IPS DF 19.7 (cell line): ENCODE data around the gene FBXL17.

ENCODE experiments used
- DNase-seq: peaks from one replicate; pipeline ENCODE4 v3.0.0-alpha.2; 2013; ENCODE audit warnings: low read depth, low spot score

Gene FBXL17

DNA sequence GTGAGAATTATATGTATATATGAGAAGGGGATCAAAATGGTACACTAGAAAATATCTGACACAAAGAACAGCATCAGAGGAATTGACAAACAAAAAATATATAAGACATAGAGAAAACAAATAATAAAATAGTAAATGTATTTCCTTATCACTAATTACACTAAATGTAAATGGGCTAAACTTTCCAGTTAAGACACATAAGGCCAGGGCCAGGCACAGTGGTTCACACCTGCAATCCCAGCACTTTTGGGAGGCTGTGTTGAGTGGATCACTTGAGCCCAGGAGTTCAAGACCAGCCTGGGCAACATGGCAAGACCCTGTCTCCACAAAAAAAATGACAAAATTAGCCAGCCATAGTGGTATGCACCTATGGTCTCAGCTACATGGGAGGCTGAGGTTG, 8.5 kb downstream of the FBXL17 start:
- no peak for DNase-seq

DNA sequence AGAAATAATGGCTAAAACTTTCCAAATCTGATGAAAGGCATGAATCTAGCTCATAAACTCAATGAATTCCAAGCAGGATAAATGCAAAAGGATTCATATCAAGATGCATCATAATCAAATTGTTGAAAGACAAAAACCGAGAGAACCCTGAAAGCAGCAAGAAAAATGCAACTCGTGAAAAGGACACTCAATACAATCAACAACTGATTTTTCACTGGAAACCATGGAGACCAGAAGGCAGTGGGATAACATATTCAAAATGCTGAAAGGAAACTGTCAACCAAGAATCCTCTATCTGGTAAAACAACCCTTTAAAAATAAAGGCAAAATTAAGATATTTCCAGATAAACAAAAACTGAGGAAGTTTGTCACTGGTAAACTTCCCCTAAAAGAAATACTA, 9.5 kb downstream of the FBXL17 start:
- DNase-seq, result no peak

DNA sequence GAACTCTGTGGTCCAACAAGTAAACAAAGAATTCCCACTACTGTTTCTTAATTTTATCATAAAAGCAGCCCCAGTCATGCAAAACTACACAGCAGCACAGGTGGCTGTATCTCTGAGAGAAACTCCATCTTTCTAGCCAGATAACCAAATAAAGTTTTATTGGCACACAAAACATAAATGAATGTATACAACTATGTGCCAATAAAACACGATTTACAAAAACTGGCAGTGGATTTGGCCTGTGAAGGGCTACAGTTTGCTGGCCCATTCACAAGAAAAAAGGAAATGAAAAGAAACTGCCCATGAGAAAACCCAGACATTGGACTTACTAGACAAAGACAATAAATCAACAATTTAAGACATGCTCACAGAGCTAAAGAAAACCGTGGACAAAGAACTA, 10.6 kb downstream of the FBXL17 start:
- DNase-seq, result no peak

DNA sequence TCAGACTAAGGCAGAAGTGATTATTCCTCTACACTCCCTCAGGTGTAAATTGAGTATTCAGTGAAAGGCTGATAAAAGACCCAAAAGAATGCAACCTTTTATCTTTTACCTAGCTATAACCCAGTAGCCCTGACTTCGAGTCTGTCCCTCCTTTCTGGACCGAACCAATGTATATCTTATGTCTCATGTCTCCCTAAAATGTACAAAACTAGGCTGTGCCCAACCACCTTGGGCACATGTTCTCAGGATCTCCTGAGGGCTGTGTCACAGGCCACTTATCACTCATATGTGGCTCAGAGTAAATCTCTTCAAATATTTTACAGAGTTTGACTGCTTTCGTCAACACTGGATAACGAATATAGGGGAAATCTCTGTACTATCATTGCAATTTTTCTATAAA, 12.7 kb downstream of the FBXL17 start:
- DNase-seq, result no peak

DNA sequence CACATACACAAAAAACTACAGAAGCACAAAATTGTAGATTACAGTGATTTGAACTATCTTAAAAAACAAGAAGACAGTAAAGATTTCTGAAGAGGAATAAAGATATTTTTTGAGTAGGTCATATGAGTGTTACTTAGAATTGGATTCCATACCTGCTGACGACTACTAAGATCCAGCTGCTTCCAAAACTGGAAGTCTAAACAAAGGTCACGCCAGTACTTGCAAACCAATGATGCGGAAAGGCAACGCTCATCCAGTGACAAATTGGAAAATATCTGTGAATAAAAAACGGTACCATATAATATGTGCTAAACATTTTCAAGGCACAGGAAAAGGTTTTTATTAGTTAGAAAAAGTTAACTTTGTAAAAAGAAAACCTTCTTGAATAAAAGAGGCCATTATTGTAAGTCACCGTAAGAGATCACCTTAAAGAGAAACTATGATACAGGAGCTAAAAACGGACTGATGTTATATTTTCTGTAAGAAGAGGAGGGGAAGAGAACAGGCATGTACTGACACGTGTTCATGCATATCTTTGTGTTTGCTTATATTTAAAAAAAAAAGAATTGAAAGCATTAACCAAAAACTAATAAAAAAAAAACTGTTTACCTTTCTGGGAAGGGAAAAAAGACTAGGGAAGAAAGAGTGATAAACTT, 14.1 kb downstream of the FBXL17 start:
- no peak for DNase-seq

DNA sequence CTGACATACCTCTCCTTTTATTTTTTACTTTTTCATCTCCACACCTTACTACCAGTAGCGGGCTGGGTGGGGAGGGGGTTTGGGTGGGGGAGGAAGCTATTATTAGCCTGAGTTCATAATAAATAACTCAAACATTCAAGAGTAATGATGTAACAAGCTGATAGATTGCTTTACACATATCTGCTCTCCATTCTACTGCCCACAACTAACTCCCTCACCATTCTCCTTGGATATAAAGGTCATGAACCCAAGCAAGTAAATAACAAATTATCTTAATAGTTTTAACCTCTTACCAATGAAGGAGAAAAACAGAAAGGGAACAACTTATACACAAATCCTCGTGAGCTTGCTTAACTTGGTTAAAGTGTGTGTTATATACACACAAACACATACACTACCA, 15.4 kb downstream of the FBXL17 start:
- no peak for DNase-seq

DNA sequence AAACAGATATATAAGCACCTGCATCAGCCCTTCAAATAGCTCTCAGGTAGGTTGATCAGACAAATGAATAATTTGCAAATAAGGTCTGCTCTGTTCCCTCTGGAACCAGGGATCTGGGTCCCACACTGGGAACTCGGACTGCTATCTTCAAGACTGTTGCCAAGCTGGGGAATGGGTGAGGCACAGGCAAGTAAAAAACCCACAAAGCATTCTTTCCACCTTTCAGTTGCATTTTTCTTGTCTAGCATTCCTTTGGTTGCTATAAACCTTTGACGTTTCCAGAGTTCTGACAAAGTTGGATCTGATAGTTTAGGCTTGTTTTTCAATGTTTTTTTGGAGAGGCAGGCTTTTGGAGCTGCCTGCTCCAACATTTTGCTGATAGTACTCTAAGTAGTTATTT, 20.1 kb downstream of the FBXL17 start:
- no peak for DNase-seq

DNA sequence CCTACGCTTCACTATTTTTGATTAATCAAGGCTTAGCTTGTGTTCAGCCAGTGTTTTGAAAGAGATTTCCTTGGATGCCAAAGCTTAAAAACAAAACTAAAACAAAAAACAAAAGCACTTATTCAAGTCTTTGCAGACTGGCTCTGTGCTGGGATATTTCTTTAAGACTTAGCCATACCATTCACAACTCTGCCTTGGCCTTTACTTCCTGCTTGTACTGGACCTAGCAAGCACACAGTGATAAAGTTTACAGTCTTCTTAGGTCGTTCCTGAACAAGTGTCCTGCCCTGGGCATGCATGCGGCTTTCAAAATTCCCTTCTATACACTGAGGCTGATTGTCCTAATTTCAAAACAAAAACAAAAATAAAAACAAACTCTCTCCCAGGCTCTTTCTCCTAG, 20.7 kb downstream of the FBXL17 start:
- no peak for DNase-seq

DNA sequence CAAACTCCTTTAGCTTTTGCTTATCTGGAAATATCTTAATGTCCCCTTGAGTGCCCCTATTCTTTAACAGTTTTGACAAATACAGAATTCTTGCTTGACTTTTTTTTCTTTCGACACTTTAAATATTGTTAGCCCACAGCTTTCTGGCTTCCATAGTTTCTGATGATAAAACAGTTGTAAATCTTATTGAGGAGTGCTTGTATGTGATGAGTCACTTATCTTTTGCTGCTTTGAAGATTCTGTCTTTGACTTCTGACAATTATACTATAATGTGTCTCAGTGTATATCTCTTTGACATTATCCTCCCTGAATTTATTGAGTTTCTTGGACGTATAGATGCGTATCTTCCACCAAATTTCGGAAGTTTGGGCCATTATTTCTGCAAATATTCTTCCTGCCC, 21.6 kb downstream of the FBXL17 start:
- DNase-seq, result no peak

DNA sequence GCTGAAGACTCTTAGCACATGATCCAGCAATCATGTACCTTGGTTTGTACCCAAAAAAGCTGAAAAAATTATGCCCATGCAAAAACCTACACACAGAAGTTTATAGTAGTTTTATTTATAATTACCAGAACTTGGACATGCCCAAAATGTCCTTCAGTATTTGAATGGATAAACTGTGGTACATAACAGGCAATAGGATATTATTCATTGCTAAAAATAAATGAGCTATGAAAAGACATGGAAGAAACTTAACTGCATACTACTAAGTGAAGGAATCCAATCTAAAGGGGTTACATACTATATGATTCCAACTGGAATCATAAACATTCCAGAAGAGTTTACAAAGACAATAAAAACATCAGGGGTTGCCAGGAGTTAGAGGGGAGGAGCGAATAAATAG, 25.6 kb downstream of the FBXL17 start:
- no peak for DNase-seq

DNA sequence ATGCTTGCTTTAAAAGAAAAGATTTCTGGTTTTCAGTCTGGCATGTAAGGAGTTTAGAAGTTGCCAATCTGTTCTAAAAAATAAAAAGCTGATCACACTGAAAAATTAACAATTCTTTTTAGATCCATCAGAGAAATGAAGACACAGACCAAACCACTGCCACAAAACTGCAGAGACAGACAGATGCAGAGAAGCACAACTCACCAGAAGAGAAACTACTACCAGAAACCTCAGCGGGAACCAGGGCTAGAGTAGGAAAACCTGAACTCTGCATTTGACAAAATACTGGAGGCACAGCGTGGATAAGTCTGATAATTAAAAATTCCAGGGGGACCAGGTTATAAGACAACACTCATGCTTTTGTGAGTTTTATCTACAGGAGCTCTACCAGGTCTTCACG, 28.8 kb downstream of the FBXL17 start:
- DNase-seq, result no peak

DNA sequence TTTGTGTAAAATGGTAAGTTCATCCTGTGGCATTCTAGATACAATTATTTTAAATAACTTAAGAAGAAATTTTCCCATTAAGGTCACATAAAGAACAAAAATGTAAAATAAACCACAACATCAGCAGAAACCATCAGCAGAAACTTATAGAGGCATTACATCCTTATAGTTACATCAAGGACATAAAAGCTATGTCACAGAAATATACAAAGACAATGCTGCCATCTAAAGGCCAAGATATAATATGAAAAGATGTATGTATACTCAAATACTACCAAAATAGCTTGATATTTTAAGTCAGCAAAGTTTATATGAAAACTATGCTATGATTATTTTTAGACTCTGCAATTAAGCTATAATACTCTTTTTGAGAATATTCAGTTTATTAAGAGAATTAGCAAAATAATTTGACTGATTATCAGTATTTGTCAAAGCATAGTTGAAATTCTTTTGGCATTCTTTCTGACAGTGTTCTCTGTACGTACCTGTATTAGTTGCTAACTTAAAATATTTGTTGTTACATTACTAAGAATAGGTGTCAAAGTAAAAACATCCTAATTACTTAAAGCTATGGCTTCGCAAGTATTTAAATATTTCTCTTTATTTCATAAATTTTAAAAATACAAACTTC, 36.2 kb downstream of the FBXL17 start:
- no peak for DNase-seq

DNA sequence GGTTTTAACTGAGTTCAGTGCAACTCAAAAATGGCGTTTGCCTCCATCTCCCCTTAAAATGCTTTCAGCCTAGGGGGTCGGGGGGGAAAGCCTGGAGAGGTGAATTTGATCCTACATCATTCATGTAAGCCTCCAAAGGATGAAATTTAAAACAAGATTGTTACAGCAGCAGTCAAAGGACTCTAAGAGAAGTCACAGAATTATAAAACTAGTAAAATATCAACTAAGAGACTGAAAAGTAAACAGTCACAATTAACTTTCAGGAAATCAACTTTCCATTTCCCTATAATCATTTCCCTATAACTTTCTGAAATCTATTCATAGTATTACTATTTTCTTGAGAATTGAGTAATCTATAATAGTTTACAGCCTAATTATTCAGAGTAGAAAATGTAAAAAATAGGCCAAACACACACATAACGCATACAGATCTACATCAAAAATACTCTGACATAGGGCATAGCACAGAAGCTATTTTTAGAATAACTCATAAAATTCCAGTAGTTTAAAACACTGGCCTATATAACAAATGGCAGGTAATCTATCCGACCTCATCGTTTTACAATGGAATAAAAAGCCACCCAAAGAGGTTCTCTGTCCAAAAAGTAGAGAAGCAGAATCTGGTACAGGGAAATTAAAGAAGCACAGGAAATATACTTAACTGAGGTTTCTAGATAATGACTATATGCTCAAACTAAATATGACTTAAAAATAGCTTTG, 37.6 kb downstream of the FBXL17 start:
- no peak for DNase-seq

DNA sequence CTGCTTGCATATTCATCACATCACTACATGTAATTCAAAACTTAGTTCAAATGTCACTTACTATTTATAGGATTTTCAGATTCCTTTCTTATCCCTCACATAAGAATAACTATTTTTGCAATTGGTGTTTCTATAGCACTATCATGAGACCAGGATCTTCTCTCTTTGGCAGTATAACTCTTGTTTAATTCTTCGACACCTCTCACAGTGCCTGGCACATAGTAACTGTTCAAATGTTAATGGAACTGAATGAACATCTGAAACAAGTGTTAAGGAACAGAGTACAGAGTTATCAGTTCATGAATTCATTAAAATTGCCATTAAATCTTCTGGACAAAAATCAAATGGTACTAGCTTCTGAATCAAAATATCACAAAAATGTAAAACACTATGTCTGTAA, 40.0 kb downstream of the FBXL17 start:
- DNase-seq, result no peak

DNA sequence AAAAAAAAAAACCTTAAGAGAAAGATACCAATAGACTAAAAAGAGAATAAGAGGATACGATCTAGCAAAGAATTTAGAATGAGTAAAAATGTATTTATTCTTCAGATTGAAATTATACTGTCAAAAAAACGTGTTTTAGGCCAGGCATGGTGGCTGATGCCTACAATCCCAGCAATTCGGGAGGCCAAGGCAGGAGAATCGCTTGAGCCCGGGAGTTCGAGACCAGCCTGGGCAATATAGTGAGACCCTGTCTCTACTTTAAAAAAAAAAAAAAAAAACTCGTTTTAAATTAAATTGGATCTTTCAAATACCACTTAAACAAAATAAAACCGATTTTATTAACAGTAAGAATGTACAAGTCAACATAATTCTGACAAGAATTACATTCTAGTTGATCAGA, 41.8 kb downstream of the FBXL17 start:
- DNase-seq, result no peak

DNA sequence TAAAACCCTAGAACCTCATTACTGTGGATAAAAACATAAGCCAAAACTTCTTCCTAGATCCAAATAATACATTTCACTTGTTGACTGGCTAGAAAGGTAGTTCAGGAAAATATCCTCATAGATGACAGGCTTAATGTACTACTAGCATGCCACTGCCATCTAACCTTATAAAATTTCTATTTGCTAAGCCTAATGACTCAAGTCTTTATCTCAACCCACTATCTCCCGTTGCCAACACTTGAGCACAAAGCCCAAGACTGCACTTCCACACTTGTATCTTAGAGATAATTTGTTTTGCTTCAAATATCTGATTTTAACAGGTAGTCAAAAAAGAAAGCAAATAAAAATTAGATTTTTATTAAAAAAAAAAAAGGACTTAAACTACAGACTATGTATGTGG, 42.7 kb downstream of the FBXL17 start:
- no peak for DNase-seq

DNA sequence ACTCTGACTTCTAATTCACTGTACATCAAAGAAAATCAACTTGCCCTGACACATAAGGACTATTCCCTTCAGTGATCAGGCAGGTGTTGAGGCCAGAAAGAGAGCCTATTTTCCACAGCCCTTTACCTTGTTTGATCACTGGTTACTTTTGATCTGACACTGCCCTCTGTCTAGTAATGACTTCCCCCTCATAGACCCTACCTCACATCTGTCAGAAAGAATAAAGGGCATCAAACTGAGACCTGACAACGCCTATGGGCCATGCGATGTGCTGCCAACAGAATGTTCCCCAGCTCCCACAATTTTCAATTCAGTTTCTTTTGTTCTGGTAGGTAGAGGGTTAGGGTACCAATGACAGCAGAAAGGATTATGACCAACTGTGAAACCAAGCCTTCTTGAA, 47.7 kb downstream of the FBXL17 start:
- DNase-seq, result no peak

DNA sequence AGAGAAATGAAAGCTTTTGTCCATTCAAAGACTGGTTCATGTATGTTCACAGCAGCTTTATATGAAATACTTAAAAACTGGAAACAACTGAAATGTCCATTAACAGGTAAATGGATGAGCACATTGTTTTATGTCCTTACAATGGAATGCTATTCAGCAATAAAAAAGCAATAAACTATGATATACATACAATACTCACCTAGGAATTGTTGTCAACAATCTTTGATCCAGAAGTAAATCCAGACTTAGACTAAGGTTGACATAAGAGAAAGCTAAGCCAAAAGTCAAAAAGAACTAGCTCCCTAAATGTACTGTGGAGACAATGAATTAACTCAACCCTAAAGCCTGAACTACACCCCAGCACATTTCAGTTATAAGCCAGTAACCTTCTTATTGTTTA, 54.9 kb downstream of the FBXL17 start:
- no peak for DNase-seq

DNA sequence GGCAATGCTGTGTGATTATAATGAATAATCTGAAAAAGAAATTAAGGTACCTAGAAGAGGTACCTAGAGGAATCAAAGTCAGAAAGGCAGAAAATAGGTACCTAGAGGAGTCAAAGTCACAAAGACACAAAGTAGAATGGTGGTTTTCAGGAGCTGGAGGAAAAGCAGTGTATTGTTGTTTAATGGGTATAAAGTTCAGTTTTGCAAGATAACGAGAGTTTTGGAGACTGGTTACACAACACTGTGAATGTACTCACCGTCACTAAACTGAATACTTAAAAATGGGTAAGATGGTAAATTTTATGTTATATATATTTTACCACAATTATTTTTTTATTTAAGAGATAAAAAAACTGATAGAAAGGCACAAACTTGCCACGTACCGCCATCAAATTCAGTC, 57.0 kb downstream of the FBXL17 start:
- DNase-seq, result no peak

DNA sequence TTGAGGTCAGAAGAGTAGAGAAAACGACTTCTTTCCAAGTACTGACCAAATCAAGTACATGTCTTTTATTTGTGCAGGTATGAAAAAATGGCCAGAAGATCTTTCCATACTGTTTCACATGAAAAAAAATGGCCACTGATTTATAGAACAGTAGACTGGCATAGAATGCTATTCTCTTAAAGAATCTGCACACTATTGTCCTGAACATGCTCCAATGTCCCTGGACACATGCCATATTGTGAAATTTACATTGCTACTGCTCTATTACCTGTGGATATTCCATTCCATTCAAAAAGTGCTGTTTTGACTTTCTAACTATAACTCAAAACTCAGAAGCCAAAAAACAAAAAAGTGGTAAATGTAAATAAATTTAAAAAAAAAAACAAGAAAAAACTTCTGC, 60.6 kb downstream of the FBXL17 start:
- DNase-seq, result no peak

DNA sequence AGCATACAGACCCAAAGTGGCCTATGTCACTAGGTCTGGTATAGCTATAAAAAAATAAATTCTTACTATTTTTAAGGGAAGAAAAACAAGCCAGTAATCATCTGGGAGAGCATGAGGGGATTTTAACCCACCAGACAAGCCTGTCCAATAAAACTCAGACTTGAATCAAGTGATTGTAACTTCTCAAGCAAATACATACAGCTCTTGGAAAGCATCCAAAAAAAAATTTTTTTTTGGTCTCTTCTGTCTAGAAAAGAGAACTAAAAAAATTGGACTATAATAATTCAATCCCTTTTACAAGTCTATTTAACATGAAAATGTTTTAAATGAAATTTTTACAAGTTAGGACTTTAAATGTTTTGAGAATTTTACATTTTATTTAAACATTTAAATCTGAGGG, 61.7 kb downstream of the FBXL17 start:
- no peak for DNase-seq

DNA sequence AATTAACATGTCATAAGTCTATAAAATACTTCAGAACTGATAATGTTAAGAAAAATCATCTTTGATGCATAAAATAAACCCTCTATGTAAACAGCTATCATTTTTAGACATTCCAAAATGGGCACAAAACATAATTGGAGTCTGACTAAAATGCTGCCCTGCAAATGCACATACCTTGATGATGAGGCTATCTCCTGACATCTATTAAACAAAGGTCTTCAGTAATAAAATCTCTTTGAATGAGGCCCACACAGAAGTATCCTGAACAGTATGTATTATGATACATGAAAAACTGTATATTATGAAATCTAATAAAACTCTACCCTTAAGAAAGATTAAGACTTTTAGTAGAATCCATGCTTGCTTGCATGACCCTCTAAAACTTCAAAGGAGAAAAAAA, 66.1 kb downstream of the FBXL17 start:
- no peak for DNase-seq

DNA sequence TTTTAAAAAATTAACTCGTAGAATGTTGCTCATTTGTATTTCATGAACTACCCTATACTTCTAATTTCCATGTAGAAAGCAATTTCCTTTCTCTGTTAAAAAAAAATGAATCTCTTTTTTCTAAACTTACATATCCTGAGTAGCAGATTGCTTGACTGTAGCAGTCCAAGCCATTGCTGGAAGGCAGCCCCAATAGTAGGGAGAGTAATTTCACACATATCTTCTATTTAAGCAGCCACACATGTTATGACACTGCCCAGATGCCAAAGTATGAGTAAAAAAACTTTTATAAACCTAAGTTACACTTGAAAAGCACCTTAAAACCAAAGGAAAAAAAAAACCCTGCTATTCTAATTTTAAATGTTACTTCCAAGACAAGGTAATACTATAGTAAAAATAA, 69.6 kb downstream of the FBXL17 start:
- DNase-seq, result no peak
